Natural killer cell (primary cell): ENCODE data around the gene SPIRE1. TPM values are rescaled to one million over a fixed set of nuclear protein-coding genes. Genes with fewer than 3 reads are reported as not detected.

Experiments
- ATAC-seq, 3 donors: fragments of 150-1000 bp in 2 of 3; fragments of 200-7000 bp in 1 of 3; cut with Tn5 transposase; 1 replicate in 1 of 3; 2 replicates in 2 of 3; pipeline ENCODE4 v1.10.0; 2021; ENCODE audit warnings: mild to moderate bottlenecking in 2 of 3, moderate library complexity in 2 of 3
- DNase-seq, 2 donors: peaks; one replicate each; pipeline versions ENCODE4 v3.0.0 to v3.0.0-alpha.2; 2013 to 2021; ENCODE audit warnings: mixed read lengths in 1 of 2
- H3K27ac ChIP-seq: one replicate; pipeline ENCODE4 v1.5.1; 2013; ENCODE audit warnings: mild to moderate bottlenecking, low read length
- H3K27me3 ChIP-seq: one replicate; pipeline ENCODE4 v1.6.1; 2013; ENCODE audit warnings: low read length; ENCODE audit not compliant: control insufficient read depth, insufficient read depth
- H3K36me3 ChIP-seq: one replicate; pipeline ENCODE4 v1.6.1; 2013; ENCODE audit warnings: low read length; ENCODE audit not compliant: control insufficient read depth, insufficient read depth
- H3K4me1 ChIP-seq: one replicate; pipeline ENCODE4 v1.6.1; 2013; ENCODE audit warnings: low read length; ENCODE audit not compliant: control insufficient read depth, insufficient read depth
- H3K4me3 ChIP-seq: one replicate; pipeline ENCODE4 v1.5.1; 2013; ENCODE audit warnings: low read length
- H3K9me3 ChIP-seq: one replicate; pipeline ENCODE4 v1.6.1; 2013; ENCODE audit warnings: low read length; ENCODE audit not compliant: control insufficient read depth, insufficient read depth
- H3K27ac Mint-ChIP-seq, 2 donors: one replicate each; pipeline ENCODE4 v1.8.0; 2022; ENCODE audit warnings: mild to moderate bottlenecking in 2 of 2, mixed read lengths in 2 of 2, moderate library complexity in 1 of 2
- H3K27me3 Mint-ChIP-seq, 2 donors: one replicate each; pipeline ENCODE4 v1.8.0; 2022; ENCODE audit warnings: low read depth in 2 of 2, mixed read lengths in 2 of 2
- H3K36me3 Mint-ChIP-seq: one replicate; pipeline ENCODE4 v1.8.0; 2022; ENCODE audit warnings: mixed read lengths
- H3K4me1 Mint-ChIP-seq, 2 donors: one replicate each; pipeline ENCODE4 v1.8.0; 2022; ENCODE audit warnings: mixed read lengths in 2 of 2
- H3K4me3 Mint-ChIP-seq: one replicate; pipeline ENCODE4 v1.8.0; 2022; ENCODE audit warnings: mild to moderate bottlenecking, moderate library complexity, mixed read lengths
- H3K9me3 Mint-ChIP-seq, 2 donors: one replicate each; pipeline ENCODE4 v1.8.0; 2022; ENCODE audit warnings: mixed read lengths in 2 of 2
- WGBS: methylation state at CpG from one replicate; pipeline ENCODE4 v1.1.7; 2013; ENCODE audit warnings: missing lambda C conversion rate; ENCODE audit not compliant: insufficient coverage; 5-methylcytosine and 5-hydroxymethylcytosine counted together
- intact Hi-C: fragments of 100-400 bp; cut with micrococcal nuclease; formaldehyde crosslinking; loops from one replicate; pipeline ENCODE4 v1.14.2; 2022
- total RNA-seq, 4 donors: library from RNA; stranded (reverse); fragments of 120-200 nt in 1 of 4; gene quantifications; one replicate each; pipeline versions ENCODE4 v1.2.3 to v1.2.4, GENCODE V29; 2013 to 2022
- TF ChIP-seq, protein P1 (sequence below): fragments of 200-600 bp; IDR thresholded peaks from one replicate; pipeline ENCODE4 v1.8.0; 2022; ENCODE audit warnings: antibody characterized with exemption

SPIRE1 gene
- total RNA-seq, 3 donors from 2014 or later (not counting 1 experiment from before 2014, with no cell fraction given) = 4.8 to 6.7 (median 5.4) TPM

DNA sequence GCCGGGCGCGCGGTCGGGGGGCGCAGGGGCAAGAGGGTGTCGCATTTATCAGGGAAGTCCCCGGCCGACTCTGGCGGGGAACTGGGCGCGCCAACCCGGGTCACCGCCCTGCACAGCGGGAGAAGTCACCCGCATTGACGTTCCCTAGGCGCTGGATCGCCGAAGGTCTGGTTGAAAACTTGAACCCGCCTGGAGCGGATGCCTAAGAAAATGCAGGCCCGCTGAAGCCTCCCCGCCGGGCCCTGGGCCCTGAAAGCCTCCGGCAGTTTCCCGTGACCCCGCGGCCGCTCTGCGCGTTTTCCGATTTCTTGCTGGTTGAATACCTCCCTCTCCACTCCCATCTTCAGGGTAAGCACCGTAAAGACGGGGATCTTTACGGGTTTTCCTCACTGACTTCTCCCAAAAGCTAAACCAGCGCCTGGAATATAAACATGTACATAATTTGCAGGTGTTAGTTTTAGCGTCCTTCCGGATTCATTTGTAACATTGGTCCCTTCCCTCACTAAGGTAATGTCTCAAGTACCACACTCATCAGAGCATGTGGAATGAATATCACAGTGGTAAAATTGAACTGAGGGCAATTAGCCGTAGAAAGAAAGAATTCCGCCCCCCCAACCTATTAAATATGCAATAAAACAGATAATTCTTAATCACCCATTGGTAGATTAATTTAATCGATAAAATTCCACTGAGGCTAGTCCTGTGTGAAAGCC is 675 bp upstream of the SPIRE1 start:
- no peaks in the 10 kb centered on the region for H3K9me3 ChIP-seq
- H3K9me3 Mint-ChIP-seq = no peaks in the 10 kb centered on the region
- intact Hi-C loops = loop anchor here (1.0 kb wide), 1 partner anchor 330 kb away; no protein-coding TSS in a partner anchor
- 24% methylated on average over 40 of the region's 42 CpGs for WGBS
- ATAC-seq (peak in 2 of 3 donors; percentile 39 to 46), DNase-seq (peak; percentile 26 to 60)
- H3K36me3 ChIP-seq = no peaks in the 10 kb centered on the region
- peak overlapping the region; percentile 93 for H3K4me3 Mint-ChIP-seq
- no peaks in the 10 kb centered on the region for H3K27me3 ChIP-seq
- H3K36me3 Mint-ChIP-seq = no peaks in the 10 kb centered on the region
- H3K4me1 Mint-ChIP-seq = peaks cover 11 to 12% of the 10 kb centered on the region in 2 donors
- H3K27ac ChIP-seq = peak overlapping the region; percentile 31
- peaks cover 7% of the 10 kb centered on the region for H3K4me1 ChIP-seq
- peak overlapping the region; percentile 49 to 75 for H3K27ac Mint-ChIP-seq
- no peaks in the 10 kb centered on the region for H3K27me3 Mint-ChIP-seq
- TF ChIP-seq, protein P1, sequence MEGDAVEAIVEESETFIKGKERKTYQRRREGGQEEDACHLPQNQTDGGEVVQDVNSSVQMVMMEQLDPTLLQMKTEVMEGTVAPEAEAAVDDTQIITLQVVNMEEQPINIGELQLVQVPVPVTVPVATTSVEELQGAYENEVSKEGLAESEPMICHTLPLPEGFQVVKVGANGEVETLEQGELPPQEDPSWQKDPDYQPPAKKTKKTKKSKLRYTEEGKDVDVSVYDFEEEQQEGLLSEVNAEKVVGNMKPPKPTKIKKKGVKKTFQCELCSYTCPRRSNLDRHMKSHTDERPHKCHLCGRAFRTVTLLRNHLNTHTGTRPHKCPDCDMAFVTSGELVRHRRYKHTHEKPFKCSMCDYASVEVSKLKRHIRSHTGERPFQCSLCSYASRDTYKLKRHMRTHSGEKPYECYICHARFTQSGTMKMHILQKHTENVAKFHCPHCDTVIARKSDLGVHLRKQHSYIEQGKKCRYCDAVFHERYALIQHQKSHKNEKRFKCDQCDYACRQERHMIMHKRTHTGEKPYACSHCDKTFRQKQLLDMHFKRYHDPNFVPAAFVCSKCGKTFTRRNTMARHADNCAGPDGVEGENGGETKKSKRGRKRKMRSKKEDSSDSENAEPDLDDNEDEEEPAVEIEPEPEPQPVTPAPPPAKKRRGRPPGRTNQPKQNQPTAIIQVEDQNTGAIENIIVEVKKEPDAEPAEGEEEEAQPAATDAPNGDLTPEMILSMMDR = no peak
- peak overlapping the region; percentile 37 for H3K4me3 ChIP-seq

DNA sequence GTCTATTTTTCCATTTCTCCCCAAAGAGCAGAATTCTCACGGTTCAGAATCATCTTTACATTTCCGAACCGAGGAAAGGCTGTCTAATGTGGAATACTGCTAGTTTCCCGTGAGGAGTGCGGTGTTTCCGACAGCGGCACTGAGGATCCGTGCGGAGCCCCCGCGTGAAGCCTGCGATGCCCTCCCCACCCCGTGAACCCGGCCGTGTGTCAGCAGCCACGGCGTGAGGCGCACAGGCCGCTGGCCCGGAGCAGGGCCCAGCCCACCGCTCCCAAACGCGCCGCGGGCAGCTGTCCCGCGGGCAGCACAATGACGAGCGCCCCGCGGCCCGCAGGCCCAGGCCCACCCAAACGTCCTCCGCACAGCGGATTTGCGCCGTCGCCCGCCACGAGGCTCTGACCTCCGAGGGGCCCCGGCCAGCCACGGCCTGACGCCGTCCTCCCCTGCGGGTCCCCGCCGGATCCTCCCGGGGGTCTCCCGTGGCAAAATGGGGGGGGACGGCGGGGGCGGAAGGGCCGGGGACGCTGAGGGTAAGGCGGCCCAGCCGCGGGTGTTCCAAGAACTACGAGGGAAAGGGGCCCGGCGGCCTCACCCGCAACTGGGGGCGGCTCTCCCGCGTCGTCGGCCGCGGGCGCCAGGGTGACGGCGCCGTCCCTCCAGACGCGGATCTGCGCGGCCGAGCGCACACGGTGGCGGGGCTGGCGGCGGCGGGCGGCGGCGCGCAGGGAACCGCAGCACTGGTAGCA is 796 bp downstream of the SPIRE1 start:
- Histone ChIP-seq H3K36me3 (no peaks in the 10 kb centered on the region), H3K27me3 (no peaks in the 10 kb centered on the region), H3K9me3 (no peaks in the 10 kb centered on the region), H3K4me1 (peaks cover 7% of the 10 kb centered on the region), H3K4me3 (peak overlapping the region; percentile 15), H3K27ac (no peak overlapping the region)
- intact Hi-C loops = no loop called here
- under 1% methylated on average over 89 of the region's 89 CpGs for WGBS
- Mint-ChIP-seq H3K4me3 (peak overlapping the region; percentile 75), H3K4me1 (peaks cover 11 to 12% of the 10 kb centered on the region in 2 donors), H3K27ac (peak overlapping the region in 1 of 2 donors; percentile 22), H3K27me3 (peaks cover 0 to 10% of the 10 kb centered on the region in 2 donors), H3K36me3 (no peaks in the 10 kb centered on the region), H3K9me3 (no peaks in the 10 kb centered on the region)
- TF ChIP-seq, protein P1 = no peak
- DNase-seq (peak in 1 of 2 donors; percentile 54), ATAC-seq (peak; percentile 52 to 63 (median 62))

DNA sequence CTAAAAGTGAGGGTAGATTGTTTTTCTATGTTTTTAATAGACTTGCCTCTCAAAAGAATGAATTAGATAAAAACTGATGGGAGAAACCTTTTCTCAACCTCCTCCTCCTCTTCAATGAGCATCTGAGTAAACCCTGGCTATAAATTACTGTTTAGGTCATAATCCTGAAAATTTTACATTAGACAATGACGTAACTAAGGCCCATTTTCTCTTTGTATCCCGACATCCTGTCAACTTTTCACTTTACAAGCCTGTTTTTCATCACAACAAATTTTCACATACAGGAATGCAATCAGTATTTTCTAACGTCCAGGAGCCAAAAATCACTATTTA is 1.3 kb downstream of the SPIRE1 start:
- no peaks in the 10 kb centered on the region for H3K36me3 ChIP-seq
- no peaks in the 10 kb centered on the region for H3K27me3 ChIP-seq
- Mint-ChIP-seq H3K27ac (peak overlapping the region in 1 of 2 donors; percentile 22), H3K27me3 (peaks cover 2 to 15% of the 10 kb centered on the region in 2 donors), H3K4me1 (peaks cover 11 to 12% of the 10 kb centered on the region in 2 donors), H3K36me3 (no peaks in the 10 kb centered on the region), H3K9me3 (no peaks in the 10 kb centered on the region), H3K4me3 (peak overlapping the region; percentile 75)
- 42% methylated on average over 3 of the region's 3 CpGs for WGBS
- peaks cover 7% of the 10 kb centered on the region for H3K4me1 ChIP-seq
- no peak overlapping the region for H3K27ac ChIP-seq
- no peaks in the 10 kb centered on the region for H3K9me3 ChIP-seq
- peak overlapping the region; percentile 15 for H3K4me3 ChIP-seq
- ATAC-seq (no peak), DNase-seq (no peak)
- TF ChIP-seq, protein P1 = no peak
- intact Hi-C loops = no loop called here
